HG02798 (cell line): ENCODE measurements around the gene ZNF862.

Source experiments
- ATAC-seq: cut with Tn5 transposase; IDR thresholded peaks from one replicate; pipeline ENCODE4 v1.9.1; 2021; ENCODE audit warnings: mild to moderate bottlenecking; ENCODE audit not compliant: unreplicated experiment, poor library complexity

The ZNF862 gene

DNA sequence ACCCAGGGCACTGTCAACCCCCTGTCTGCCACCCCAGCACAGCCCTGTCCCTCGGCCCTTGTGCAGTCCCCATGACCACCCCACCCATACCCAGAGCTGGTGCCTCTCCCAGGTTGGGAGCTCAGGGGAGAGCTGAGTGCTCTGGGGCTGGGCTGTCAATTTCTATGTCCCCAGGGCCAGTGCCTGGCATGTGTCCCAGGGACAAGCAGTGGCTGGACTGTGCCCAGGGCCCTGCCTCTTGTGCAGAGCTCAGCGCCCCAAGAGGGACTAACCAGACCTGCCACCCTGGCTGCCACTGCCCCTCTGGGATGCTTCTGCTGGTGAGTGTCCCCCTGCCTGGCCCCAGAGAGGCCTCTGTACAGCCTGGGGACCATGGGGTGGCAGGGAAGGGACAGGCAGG, 29.0 kb upstream of the ZNF862 start:
- no peak for ATAC-seq

DNA sequence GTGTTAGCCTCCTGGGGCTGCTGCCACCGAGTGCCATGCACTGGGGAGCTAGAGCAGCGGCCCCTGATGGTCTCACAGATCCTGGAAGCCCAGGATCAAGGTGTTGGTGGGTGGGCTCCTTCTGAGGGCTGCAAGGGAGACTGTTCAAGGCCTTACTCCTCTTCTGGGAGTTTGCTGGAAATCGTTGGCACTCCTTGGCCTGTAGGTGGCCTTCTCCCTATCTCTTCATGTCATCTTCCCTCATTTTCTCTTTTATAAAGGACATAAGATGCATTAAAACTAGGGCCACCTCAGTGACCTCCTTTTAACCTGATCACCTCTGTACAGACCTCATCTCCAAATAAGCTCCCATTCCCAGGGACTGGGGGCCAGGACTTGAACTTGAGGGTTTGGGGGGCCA, 27.0 kb upstream of the ZNF862 start:
- no peak for ATAC-seq

GRCh38 chr7:149811831-149812490, 26.2 kb upstream of the ZNF862 start:
- ATAC-seq: no peak

- no peak for ATAC-seq
These were observed 24.7 kb upstream of the ZNF862 start for GRCh38 chr7:149813254-149814035.

- no peak for ATAC-seq
These were observed 23.7 kb upstream of the ZNF862 start for GRCh38 chr7:149814494-149814893.

GRCh38 chr7:149815121-149815520, 23.1 kb upstream of the ZNF862 start:
- ATAC-seq: no peak

DNA sequence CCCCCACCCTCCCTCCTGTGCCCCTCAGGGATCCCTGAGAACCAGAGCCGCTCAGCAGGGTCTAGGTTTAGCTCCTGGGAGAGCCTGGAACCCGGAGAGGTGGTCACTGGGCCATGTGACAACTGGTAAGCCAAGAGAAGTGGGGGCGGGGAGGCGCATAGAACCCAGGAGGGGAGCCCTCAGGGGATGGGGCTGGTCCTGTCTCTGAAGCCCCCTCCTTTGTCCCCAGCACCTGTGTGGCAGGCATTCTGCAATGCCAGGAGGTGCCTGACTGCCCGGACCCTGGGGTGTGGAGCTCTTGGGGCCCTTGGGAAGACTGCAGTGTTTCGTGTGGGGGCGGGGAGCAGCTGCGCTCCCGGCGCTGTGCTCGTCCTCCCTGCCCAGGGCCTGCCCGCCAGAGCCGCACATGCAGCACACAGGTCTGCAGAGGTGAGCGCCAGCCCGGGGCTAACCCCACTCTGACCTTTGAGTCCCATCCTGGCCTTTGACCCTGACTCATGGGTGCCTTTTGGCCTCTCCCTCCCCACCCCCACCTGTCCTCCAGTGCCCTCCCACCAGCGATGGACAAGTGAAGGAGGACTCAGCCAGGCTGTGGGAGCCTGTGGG, 22.4 kb upstream of the ZNF862 start:
- no peak for ATAC-seq

- no peak for ATAC-seq
These were observed 21.9 kb upstream of the ZNF862 start for GRCh38 chr7:149816267-149816751.

- ATAC-seq: no peak
These were observed 21.4 kb upstream of the ZNF862 start for GRCh38 chr7:149816794-149817193.

GRCh38 chr7:149817301-149817771, 20.8 kb upstream of the ZNF862 start:
- no peak for ATAC-seq

DNA sequence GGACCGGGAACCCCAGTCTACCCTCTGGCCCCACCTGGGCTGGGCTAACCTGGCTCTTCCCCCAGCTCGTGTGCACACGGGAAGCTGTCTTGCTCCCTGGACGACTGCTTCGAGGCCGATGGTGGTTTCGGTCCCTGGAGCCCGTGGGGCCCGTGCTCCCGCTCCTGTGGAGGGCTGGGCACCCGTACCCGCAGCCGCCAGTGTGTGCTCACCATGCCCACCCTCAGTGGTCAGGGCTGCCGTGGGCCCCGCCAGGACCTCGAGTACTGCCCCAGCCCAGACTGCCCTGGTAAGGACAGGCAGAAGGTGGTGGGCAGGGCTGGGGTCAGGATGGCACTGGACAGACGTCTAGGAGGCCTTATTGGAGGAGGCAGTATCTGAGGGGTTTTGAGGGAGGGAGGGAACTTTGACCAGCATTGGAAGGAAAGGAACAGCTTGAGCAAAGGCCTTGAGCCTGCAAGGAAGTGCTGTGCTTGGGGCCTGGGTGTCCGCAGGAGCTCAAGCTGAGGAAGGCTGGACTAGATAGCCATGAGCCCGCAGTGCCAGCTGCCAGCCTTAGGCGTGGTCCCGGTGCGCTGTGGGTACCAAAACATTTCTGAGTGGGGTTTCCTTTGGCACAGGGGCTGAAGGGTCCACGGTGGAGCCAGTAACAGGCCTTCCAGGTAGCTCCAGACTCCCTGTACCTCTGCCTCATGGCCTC, 20.2 kb upstream of the ZNF862 start:
- no peak for ATAC-seq

DNA sequence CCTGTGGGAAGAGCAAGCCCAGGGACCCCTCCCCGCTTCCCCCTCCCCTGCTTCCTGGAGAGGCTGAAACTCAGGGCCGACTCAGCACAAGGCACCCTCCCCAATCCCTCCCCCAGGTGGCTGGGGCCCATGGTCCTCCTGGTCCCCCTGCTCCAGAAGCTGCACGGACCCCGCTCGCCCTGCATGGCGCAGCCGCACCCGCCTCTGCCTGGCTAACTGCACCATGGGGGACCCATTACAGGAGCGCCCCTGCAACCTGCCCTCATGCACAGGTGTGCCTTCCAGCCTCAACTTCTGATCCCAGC, 19.7 kb upstream of the ZNF862 start:
- no peak for ATAC-seq

DNA sequence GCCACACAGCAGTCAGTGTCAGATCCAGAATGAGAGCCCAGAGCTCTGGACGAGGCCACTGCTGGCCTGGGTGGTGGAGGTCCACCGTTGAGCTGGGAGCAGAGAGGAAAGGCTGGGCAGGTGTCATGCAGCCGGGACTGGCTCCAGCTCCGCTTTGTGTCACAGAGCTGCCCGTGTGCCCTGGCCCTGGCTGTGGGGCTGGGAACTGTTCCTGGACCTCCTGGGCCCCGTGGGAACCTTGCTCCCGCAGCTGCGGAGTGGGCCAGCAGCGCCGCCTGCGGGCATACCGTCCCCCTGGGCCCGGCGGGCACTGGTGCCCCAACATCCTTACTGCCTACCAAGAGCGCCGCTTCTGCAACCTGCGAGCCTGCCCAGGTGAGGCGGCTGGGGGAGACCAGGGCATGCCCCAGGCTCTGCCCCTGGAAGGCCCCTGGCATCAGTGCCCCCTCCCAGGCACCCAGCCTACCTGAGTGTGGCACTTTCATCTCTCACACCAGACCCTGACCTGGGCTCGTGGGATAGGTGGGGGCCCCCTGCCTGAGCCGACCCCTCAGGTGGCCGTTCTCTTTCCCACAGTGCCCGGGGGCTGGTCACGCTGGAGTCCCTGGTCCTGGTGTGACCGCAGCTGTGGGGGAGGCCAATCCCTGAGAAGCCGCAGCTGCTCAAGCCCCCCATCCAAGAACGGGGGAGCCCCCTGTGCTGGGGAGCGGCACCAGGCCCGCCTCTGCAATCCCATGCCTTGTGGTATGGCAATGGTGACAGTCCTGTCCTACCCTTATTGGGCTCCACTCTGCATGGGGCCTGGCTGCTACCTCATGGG, 18.8 kb upstream of the ZNF862 start:
- no peak for ATAC-seq

- ATAC-seq: no peak
These were observed 18.2 kb upstream of the ZNF862 start for GRCh38 chr7:149819961-149820340.

DNA sequence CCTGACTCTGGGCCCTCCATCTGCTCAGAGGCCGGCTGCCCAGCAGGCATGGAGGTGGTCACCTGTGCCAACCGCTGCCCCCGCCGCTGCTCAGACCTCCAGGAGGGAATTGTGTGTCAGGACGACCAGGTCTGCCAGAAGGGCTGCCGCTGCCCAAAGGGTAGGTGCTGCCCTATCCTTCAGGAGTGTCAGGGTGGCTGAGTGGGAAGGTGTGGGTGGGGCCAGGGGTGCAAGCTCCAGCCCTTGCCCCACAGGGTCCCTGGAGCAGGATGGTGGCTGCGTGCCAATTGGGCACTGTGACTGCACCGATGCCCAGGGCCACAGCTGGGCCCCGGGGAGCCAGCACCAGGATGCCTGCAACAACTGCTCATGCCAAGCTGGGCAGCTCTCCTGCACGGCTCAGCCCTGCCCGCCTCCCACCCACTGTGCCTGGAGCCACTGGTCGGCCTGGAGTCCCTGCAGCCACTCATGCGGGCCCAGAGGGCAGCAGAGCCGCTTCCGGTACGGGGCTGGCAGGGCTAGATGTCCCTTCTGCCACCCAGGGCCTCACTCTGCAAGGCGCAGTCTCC, 17.5 kb upstream of the ZNF862 start:
- ATAC-seq: no peak

GRCh38 chr7:149821191-149822148, 16.7 kb upstream of the ZNF862 start:
- no peak for ATAC-seq

DNA sequence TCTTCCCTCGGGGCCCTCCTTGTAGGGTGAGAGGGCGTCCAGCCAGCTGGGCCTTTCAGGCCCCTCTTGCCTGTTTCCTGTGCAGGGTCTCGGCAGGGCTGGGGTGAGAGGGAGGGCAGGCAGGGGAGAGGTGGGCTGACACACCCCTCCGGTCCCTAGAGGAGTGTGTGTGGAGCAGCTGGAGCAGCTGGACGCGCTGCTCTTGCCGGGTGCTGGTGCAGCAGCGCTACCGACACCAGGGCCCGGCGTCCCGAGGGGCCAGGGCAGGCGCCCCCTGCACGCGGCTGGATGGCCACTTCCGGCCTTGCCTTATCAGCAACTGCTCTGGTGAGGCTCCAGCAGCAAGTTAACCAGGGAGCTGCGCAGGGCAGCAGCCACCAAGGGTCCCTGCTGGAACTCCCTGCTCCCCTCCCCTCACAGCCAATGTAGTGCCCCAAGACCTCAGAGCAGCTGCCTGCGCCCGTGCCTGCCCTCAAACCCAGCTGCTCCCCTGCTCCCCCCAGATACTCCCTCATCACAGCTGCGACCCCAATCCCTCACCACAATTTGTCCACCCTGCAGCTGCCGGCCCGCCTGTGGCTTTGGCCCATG, 15.7 kb upstream of the ZNF862 start:
- no peak for ATAC-seq

DNA sequence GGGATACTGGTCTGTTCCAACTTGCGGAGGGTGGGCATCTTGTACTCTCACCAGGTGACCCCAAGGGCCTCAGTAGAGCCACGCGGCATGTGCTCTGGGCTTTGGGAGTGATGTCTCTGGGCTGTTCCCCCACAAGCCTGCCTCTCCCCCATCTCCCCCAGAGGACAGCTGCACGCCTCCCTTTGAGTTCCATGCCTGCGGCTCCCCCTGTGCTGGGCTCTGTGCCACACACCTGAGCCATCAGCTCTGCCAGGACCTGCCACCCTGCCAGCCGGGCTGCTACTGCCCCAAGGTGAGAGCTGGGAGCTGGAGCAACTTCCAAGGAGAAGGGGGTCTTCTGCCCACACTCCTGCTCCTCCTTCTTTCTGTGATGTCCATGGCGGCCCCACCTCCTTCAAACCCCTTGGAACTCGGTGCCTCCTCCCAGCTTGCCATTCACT, 15.0 kb upstream of the ZNF862 start:
- no peak for ATAC-seq
